Keratinocyte (primary cell): ENCODE measurements around the gene RASSF7. TPM values are rescaled to one million over a fixed set of nuclear protein-coding genes. Genes with fewer than 3 reads are reported as not detected.

Experiments
- DNase-seq: peaks from one replicate; pipeline ENCODE4 v3.0.0-alpha.2; 2011; ENCODE audit warnings: low read depth, missing footprints, low spot score
- FAIRE-seq: peaks from 2 replicates; lab custom pipeline; 2011; peaks lifted over from hg19 to GRCh38; lab: Jason Lieb, UNC
- H2AFZ ChIP-seq: 2 replicates; pipeline ENCODE4 v1.6.0; 2012; ENCODE audit warnings: low read length, control low read depth, inconsistent platforms; ENCODE audit not compliant: control insufficient read depth
- H3K27ac ChIP-seq: 2 replicates; pipeline ENCODE4 v1.5.1; 2011; ENCODE audit warnings: low read length; ENCODE audit not compliant: control insufficient read depth, insufficient read depth
- H3K27me3 ChIP-seq: 3 replicates; pipeline ENCODE4 v1.6.0; 2011; ENCODE audit warnings: low read length; ENCODE audit not compliant: control insufficient read depth, insufficient read depth; ENCODE audit errors: extremely low read depth
- H3K36me3 ChIP-seq, 2 experiments: 2 replicates in 1 of 2; 3 replicates in 1 of 2; pipeline ENCODE4 v1.5.1; 2011; ENCODE audit warnings: low read length in 2 of 2, mild to moderate bottlenecking in 1 of 2; ENCODE audit not compliant: control insufficient read depth in 2 of 2, insufficient read depth in 2 of 2; ENCODE audit errors: extremely low read depth in 1 of 2
- H3K4me1 ChIP-seq: 3 replicates; pipeline ENCODE4 v1.5.1; 2011; ENCODE audit warnings: low read length; ENCODE audit not compliant: control insufficient read depth, insufficient read depth; ENCODE audit errors: extremely low read depth
- H3K4me2 ChIP-seq: 3 replicates; pipeline ENCODE4 v1.6.0; 2011; ENCODE audit warnings: low read depth, low read length; ENCODE audit not compliant: control insufficient read depth, insufficient read depth; ENCODE audit errors: extremely low read depth
- H3K4me3 ChIP-seq, 3 experiments: fragments of 200-600 bp in 1 of 3; sonication (generic) in 1 of 3; 2 replicates in 2 of 3; 3 replicates in 1 of 3; pipeline ENCODE4 v1.5.1; 2011 to 2016; ENCODE audit warnings: low read length in 3 of 3, mild to moderate bottlenecking in 3 of 3, control low read depth in 2 of 3, inconsistent platforms in 1 of 3, low read depth in 1 of 3, mixed read lengths in 1 of 3, mixed run types in 1 of 3, moderate library complexity in 1 of 3; ENCODE audit not compliant: control insufficient read depth in 2 of 3, insufficient read depth in 2 of 3; ENCODE audit errors: extremely low read depth in 1 of 3
- H3K79me2 ChIP-seq: 2 replicates; pipeline ENCODE4 v1.6.0; 2012; ENCODE audit warnings: low read length; ENCODE audit not compliant: control insufficient read depth, insufficient read depth
- H3K9ac ChIP-seq: 3 replicates; pipeline ENCODE4 v1.6.0; 2011; ENCODE audit warnings: low read length; ENCODE audit not compliant: control insufficient read depth, insufficient read depth; ENCODE audit errors: extremely low read depth
- H3K9me1 ChIP-seq: 3 replicates; pipeline ENCODE4 v1.6.0; 2011; ENCODE audit warnings: low read length; ENCODE audit not compliant: control insufficient read depth, insufficient read depth; ENCODE audit errors: extremely low read depth
- H3K9me3 ChIP-seq: 2 replicates; pipeline ENCODE4 v1.5.1; 2012; ENCODE audit warnings: low read depth, low read length; ENCODE audit not compliant: control insufficient read depth
- H4K20me1 ChIP-seq: 3 replicates; pipeline ENCODE4 v1.6.0; 2011; ENCODE audit warnings: low read length; ENCODE audit not compliant: control insufficient read depth, insufficient read depth; ENCODE audit errors: extremely low read depth
- CTCF ChIP-seq, 3 experiments: IDR thresholded peaks in 1 of 3; conservative IDR thresholded peaks in 1 of 3; optimal IDR thresholded peaks in 1 of 3; 2 replicates in 2 of 3; 3 replicates in 1 of 3; pipeline versions ENCODE3 to v1.5.1; 2011; ENCODE audit warnings: low read length in 3 of 3, mild to moderate bottlenecking in 3 of 3, moderate library complexity in 2 of 3, control low read depth in 1 of 3, inconsistent platforms in 1 of 3; ENCODE audit not compliant: insufficient read depth in 2 of 3; ENCODE audit errors: extremely low read depth in 1 of 3
- EZH2 ChIP-seq: IDR thresholded peaks from one replicate; pipeline ENCODE4 v1.6.1; 2012; ENCODE audit warnings: inconsistent platforms, mild to moderate bottlenecking, low read length, moderate library complexity
- dilution Hi-C: fragments of 300-500 bp; cut with MboI; formaldehyde crosslinking; loops from one replicate; pipeline ENCODE4 v1.7.0; 2020; ENCODE audit warnings: low sequenced_read_pairs; ENCODE audit not compliant: extremely low pct_ligation_motif_present
- polyA plus RNA-seq, 5 experiments: library from polyadenylated mRNA; depleted of rRNA in 3 of 5; stranded (reverse) in 3 of 5; stranded (forward) in 1 of 5; unstranded in 1 of 5; fragments of >200 nt; gene quantifications; 1 replicate in 1 of 5; 2 replicates in 3 of 5; 3 replicates in 1 of 5; pipeline versions ENCODE4 v1.2.1 to v1.2.3, GENCODE V29; 2011 to 2012; ENCODE audit warnings: missing spikeins in 2 of 5, low read depth in 1 of 5, low replicate concordance in 1 of 5

The RASSF7 gene
- polyA plus RNA-seq, 1 donor (not counting 4 experiments of a cell fraction or from before 2014, with no cell fraction given) = 24.3 TPM

DNA sequence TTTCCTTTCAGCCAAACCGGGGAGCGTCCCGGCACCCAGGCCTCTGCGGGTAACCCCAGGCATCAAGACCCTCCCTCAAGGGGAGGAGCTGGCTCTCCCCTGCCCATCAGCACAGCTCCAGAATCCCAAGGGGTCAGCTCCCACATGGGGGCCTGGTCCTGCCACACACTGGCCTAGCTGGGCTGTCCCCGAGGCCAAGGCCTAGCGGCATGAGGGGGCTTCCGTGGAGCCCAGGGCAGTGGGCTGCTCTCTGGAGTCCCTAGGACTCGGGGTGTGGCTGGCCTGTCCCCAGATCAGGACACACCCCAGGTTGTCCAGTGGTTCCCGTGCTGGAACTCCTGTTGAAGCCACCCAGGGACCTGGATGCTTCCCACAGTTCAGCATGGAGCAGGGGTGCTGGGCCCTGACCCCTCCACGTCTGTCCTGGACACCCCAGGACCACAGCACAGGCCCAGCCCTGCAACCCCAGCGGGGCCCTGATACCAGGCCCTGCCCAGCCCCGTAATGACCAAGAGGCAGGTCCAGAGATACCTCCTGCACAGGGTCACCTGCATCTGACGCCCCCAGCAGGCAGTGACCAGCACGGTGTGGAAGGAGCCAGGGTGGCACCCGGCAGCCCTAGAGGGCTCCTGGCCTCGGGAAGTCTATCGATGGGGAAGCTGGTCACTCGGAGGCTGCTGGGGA lies 30.9 kb upstream of the RASSF7 start:
- H3K9ac ChIP-seq = no peak overlapping the region
- H3K9me3 ChIP-seq = no peaks in the 10 kb centered on the region
- H3K79me2 ChIP-seq = peaks cover 31% of the 10 kb centered on the region
- peaks cover 12% of the 10 kb centered on the region for H3K4me1 ChIP-seq
- no peaks in the 10 kb centered on the region for H3K27me3 ChIP-seq
- H3K4me3 ChIP-seq = no peak overlapping the region
- DNase-seq = no peak
- TF ChIP-seq CTCF (optimal IDR thresholded peaks at IDR 0.05 in 1 of 3, IDR thresholded peaks at IDR 0.05 in 1 of 3, conservative IDR thresholded peaks at IDR 0.05 in 1 of 3; ENCODE audit: extremely low read depth in 1 of 3, insufficient read depth in 2 of 3, low read length in 3 of 3) = no peak
- no peak for TF ChIP-seq EZH2
- H2AFZ ChIP-seq = no peak overlapping the region
- FAIRE-seq = no peak
- no peak overlapping the region for H3K27ac ChIP-seq
- no peaks in the 10 kb centered on the region for H3K9me1 ChIP-seq
- peaks cover 22% of the 10 kb centered on the region for H4K20me1 ChIP-seq
- no peak overlapping the region for H3K4me2 ChIP-seq
- peaks cover 17 to 27% of the 10 kb centered on the region in 2 experiments for H3K36me3 ChIP-seq
- dilution Hi-C loops = no loop called here

DNA sequence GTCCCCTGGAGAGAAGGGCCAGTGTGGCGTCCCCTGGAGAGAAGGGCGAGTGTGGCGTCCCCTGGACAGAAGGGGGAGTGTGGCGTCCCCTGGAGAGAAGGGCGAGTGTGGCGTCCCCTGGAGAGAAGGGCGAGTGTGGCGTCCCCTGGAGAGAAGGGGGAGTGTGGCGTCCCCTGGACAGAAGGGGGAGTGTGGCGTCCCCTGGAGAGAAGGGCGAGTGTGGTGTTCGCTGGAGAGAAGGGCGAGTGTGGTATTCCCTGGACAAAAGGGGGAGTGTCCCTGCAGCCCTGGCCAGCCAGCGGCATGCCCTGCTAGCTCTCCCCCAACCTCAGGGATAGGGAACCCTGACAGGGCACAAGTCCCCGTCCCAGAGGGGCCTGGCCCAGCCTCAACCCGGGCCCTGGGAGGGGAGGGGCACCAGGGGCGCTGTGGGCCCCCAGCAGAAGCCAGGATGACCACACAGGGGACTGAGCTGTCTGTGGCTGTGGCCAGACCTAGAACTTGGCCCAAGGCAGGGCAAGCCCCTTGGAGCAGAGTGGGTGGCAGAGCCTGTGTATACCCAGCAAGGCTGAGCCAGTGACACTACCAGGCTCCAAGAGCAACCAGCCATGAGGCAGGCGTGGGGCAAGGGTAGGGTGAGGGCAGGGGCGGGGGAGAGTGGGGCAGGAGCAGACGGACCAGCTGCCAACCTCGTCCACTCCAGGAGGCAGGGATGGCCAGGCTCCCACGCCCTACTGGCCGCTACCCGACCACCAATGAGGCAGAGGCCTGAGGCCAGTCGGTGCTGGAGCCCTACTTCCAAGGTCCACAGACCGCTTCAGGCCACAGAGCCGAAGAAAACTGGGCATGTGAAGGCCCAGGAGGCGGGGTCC lies 29.6 kb upstream of the RASSF7 start:
- H3K27ac ChIP-seq = no peak overlapping the region
- no peak for TF ChIP-seq CTCF (optimal IDR thresholded peaks at IDR 0.05 in 1 of 3, IDR thresholded peaks at IDR 0.05 in 1 of 3, conservative IDR thresholded peaks at IDR 0.05 in 1 of 3; ENCODE audit: extremely low read depth in 1 of 3, insufficient read depth in 2 of 3, low read length in 3 of 3)
- H3K9me3 ChIP-seq = no peaks in the 10 kb centered on the region
- no peak overlapping the region for H3K9ac ChIP-seq
- H3K4me3 ChIP-seq = no peak overlapping the region
- H4K20me1 ChIP-seq = peaks cover 22% of the 10 kb centered on the region
- no peaks in the 10 kb centered on the region for H3K9me1 ChIP-seq
- peaks cover 17 to 27% of the 10 kb centered on the region in 2 experiments for H3K36me3 ChIP-seq
- peaks cover 31% of the 10 kb centered on the region for H3K79me2 ChIP-seq
- no peak overlapping the region for H2AFZ ChIP-seq
- H3K27me3 ChIP-seq = no peaks in the 10 kb centered on the region
- H3K4me1 ChIP-seq = peaks cover 14% of the 10 kb centered on the region
- FAIRE-seq (no peak), DNase-seq (no peak)
- dilution Hi-C loops = no loop called here
- no peak overlapping the region for H3K4me2 ChIP-seq
